Stimulated activated CD8-positive, alpha-beta memory T cell treated with anti-CD3 and anti-CD28 coated beads, Interleukin-2, amount 100 ng/mL, for 1 hour (primary cell): ENCODE results near the gene TAF4.
"Not testable (repeated sequence)": the region's sequence is repeated elsewhere in the genome, so short reads cannot be mapped to it uniquely, and the experiment has no call there.

Source experiments
- DNase-seq, 2 donors: peaks; one replicate each; pipeline ENCODE4 v3.0.0-alpha.2; 2020; ENCODE audit warnings: low read depth in 2 of 2

TAF4 gene, protein sequence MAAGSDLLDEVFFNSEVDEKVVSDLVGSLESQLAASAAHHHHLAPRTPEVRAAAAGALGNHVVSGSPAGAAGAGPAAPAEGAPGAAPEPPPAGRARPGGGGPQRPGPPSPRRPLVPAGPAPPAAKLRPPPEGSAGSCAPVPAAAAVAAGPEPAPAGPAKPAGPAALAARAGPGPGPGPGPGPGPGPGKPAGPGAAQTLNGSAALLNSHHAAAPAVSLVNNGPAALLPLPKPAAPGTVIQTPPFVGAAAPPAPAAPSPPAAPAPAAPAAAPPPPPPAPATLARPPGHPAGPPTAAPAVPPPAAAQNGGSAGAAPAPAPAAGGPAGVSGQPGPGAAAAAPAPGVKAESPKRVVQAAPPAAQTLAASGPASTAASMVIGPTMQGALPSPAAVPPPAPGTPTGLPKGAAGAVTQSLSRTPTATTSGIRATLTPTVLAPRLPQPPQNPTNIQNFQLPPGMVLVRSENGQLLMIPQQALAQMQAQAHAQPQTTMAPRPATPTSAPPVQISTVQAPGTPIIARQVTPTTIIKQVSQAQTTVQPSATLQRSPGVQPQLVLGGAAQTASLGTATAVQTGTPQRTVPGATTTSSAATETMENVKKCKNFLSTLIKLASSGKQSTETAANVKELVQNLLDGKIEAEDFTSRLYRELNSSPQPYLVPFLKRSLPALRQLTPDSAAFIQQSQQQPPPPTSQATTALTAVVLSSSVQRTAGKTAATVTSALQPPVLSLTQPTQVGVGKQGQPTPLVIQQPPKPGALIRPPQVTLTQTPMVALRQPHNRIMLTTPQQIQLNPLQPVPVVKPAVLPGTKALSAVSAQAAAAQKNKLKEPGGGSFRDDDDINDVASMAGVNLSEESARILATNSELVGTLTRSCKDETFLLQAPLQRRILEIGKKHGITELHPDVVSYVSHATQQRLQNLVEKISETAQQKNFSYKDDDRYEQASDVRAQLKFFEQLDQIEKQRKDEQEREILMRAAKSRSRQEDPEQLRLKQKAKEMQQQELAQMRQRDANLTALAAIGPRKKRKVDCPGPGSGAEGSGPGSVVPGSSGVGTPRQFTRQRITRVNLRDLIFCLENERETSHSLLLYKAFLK

DNA sequence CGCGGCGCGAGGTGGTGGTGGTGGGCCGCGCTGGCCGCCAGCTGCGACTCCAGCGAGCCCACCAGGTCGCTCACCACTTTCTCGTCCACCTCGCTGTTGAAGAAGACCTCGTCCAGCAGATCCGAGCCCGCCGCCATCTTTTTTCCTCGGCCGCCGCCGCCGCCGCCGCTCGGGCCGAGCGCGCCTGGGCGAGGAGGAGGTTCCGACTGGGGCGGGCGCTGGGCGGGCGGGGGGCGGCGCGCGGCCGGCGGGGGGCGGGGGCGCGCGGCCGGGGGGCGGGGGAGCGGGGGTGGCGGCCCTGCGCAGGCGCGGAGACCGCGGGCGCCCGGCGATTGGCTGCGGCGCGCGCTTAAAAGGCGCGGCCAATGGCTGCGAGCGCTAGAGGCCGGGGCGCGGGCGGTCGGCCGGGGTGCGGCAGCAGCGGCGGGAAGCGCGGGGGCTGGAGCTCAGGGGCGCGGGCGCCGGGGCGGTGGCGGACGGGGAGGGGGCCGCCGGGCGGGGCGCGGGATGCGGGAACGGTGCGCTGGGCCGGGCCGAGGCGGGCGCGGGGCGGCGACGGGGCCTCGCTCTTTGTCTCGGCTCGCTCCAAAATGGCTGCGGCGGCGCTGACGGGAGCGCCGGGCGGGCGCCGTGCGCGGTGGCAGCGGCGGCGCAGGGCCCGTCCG lies at the start of gene TAF4:
Gene TAF4, minus strand, starts transcription at position 208 of the 665 bp plus-strand sequence. Its CDS starts 71 bp downstream, at position 137.
- peak; percentile 65 to 70 for DNase-seq

DNA sequence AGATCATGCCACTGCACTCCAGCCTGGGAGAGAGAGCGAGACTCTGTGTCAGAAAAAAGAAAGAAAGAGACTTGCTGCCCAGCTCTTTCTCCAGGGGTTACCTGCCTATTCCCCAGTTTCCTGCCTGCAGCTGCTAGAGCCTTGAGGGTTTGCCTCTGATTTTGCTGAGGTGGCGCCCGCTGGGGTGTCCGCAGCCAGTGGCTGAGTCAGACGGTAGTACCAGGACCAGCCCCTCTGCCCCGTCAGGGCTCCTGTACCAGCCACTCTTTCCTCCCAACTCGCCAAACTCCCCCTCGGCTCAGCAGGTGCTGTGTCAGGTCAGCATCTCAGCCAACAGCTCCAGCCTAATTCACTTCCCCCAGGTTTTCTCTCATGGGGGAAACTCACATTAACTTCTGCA lies 49.2 kb upstream of the TAF4 start:
- DNase-seq: no peak

DNA sequence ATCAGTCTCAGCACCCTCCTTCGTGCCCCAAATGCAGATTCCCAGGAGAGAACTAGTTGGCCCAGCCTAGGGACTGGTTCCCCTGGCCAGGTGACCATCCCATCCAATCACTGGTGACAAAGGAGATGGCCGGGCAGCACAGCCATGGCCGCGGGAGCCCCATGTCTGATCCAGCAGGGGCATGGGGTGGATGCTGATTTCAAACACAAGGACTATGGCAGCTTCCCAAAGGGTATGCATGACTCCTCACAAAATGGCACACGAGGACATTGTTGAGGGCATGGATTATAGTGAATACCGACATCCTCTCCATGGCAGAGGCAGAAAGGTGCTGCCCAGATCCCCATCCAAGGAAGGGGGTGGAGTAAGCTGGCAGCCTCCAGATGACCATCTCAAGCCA lies 46.7 kb upstream of the TAF4 start:
- DNase-seq: no peak

DNA sequence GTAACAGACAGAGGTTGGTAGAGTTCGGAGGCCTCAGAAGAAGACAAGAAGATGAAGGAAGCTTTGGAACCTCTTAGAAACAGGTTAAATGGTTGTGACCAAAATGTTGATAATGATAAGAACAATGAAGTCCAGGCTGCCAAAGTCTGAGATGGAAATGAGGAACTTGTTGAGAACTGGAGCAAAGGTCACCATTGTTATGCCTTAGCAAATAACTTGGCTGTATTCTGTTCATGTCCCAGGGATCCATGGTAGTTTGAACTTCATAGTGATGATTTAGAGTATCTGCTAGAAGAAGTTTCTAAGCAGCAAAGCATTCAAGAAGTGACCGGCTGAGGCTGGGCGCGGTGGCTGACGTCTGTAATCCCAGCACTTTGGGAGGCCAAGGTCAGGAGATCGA lies 45.5 kb upstream of the TAF4 start:
- no peak for DNase-seq

DNA sequence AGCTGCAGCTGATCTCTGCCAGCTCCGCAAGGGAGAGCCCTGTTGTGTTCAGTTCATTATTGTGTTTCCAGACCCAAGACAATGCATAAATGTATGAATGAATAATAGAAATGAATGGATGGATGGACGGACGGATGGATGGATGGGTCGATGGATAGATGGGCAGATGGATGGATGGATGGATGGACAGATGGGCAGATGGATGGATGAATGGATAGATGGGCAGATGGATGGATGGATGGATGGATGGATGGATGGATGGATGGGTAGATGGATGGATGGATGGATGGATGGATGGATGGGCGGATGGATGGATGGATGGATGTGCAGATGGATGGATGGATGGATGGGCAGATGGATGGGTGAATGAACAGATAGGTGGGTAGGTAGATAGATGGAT lies 39.9 kb upstream of the TAF4 start:
- DNase-seq: no peak

DNA sequence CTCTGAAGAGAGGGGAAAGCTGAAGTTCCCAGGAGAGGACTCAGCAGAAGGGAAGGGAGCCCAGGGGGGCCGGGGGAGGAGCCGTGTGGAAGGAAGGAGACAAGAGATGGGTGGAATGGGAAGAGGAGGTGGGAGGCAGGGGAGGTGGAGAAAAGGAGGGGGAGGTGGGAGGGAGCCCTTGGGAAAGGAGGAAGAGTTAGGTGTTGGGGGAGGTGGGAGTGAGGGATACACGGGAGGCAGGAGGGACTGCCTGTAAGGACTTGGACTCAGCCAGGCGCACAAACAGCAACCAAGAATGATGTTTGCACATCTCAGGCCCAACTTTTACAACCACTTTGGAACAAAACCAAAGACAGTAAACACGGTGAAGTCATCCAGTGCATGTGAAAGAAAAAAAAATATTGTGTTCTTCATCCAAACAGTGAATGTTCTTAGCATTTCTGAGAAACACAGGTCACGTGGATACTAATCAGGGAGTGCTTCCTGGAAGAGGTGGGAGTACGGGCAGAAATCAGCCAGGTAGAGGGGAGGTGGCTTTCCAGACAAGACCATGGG lies 39.2 kb upstream of the TAF4 start:
- no peak for DNase-seq

DNA sequence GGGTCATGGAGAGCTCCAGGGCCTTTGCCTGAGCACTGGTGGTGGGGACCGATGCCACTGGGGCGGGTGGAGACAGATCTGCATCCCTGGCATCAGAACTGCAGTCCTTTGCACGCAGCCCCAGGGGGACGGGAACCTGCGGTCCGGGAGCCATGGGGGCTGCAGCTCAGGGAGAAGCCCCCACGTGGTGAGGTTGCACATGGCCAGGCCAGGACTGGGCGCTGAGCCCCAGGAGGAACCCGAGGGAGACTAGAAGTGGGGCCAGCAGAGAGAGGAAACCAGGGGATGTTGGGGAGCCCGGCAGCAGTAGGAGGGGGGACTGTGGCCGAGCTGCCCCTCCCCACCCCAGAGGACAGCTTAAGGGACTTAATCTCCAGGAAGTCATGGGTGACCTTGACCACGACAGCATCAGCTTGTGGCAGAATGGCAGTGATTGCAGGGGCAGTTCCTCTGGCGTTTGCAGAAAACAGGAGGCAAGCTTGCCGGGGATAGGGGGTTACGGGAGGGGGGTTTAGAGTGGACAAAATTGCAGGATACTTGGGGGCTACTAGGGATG lies 38.6 kb upstream of the TAF4 start:
- no peak for DNase-seq

DNA sequence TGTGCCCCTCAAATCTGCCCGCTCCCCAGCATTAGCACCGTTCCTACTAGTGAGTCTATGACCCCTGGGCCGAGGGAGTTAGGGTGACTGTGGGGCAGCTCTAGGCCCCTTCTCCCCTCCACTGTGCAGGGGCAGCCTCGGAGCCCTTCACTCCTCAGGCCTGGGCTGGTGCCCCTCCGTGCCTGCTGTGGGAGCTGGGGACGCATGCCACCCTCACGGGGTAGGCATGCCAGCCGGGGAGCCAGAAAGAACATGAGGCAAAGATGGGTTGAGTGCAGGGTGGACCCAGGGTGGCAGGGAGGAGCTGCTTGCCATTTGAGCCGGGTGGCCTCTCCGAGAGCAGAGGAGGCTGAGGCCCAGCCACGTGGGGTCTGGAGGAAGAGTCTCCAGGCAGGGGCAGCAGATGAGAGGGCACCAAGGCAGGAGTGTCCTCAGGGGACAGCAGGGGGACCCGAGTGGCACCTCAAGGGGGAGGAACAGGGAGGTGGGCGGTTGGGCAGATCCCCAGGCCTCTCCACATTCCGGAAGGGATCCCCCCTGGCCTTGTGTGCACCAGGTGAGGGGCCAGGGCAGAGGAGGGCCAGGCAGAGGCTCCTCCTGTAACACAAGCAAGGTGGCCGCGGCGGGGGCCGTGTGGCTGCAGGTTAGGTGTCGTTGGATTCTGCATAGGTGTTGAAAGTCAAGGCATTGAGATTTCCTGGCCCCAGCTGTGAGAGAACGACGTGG lies 38.0 kb upstream of the TAF4 start:
- no peak for DNase-seq

DNA sequence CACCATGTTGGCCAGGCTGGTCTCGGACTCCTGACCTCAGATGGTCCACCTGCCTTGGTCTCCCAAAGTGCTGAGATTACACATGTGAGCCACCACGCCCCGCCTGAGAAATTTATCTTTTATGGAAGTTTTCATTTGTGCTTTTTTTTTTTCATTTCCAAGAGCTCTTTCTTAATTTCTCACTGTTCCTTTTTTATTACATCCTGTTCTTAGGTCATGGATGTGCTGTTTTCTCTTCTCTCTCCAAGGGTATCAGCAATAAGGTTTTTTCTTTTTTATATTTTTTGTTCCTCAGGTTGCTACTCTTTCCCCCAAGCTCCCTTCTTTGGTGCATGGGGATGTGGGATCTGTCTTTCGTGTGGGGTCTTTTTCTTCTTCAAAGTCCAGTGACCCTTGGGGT lies 35.4 kb upstream of the TAF4 start:
- no peak for DNase-seq

DNA sequence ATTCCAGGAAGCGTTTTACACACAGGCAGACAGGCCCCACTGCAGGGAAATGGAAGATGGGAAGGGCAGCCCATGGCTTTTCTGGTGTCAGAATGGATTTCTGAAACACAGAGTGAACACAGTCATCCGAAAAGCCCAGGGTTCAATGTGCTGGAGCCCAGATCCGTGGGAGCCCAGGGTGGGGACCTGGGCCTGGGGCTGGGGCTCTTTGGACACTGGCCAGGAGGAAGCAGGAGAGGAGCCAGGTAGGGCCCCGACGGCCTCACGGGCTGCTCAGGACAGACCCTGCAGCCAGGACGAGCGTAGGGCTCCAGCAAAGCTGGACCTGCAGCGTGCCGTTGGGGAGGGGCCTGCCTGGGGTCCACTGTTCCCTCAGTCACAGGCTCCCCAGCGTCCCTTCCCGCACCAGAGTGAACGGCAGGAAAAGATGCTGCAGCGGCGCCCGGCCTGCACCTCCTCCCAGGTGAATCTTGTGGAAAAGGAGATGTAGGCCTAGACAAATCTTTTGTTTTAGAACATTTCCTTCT lies 32.3 kb upstream of the TAF4 start:
- no peak for DNase-seq

DNA sequence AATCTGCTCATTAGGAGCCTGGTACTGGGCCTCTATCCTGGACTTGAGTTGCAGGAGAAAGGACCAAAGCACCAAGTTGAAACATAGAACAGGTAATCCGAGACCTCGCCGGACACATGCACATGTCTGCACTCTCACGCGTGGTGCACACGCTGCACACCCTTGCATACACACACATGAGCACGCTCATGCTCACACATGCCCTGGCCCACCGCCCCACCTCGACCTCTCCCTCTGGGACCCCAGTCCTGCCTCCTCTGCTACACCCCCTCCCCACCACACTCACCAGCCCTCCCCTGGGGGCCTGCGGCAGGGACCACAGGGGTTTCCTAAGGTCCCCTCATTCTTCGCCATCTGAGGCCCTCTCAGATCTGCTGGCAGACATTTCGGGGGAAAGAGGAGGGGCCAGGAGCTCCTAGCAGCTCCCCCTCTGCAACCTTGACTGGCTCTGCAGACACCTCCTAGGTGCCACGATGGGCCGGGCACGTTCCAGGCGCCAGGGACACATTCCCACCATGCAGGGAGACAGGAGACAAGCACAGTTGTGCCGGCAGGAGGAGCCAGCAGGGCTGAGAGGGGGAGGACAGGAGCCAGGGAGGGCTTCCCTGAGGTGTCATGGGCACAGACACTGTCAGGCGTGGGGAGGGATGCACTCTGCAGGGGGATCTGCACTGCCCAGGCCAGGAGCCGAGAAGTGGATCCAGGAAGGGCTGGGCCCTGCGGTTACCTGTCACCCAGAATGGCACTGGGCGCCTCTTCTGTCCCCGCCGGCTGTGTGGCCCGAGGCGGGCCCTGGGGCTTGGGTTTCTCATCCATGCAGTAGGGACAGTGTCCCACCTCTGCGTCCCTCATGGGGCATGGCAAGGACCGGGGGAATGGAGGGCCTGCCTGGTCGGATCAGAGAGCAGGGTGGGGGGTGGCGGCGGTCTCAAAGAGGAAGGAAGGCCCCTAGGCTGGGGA lies 31.0 kb upstream of the TAF4 start:
- no peak for DNase-seq

DNA sequence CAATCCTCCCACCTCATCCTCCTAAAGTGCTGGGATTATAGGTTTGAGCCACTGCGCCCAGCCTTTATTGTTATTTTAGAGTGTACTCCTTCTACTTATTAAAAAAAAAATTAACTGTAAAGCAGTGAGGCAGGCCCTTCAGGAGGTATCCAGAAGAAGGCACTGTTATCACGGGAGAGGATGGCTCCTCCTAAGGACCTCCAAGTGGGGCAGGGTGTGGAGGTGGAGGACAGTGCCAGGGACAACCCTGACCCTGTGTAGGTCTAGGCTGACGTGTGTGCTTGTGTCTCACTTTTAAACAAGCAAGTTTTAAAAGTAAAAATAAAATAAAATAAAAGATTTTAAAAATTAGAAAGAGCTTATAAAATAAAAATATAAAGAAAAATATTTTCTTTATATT lies 23.7 kb upstream of the TAF4 start:
- DNase-seq: no peak

DNA sequence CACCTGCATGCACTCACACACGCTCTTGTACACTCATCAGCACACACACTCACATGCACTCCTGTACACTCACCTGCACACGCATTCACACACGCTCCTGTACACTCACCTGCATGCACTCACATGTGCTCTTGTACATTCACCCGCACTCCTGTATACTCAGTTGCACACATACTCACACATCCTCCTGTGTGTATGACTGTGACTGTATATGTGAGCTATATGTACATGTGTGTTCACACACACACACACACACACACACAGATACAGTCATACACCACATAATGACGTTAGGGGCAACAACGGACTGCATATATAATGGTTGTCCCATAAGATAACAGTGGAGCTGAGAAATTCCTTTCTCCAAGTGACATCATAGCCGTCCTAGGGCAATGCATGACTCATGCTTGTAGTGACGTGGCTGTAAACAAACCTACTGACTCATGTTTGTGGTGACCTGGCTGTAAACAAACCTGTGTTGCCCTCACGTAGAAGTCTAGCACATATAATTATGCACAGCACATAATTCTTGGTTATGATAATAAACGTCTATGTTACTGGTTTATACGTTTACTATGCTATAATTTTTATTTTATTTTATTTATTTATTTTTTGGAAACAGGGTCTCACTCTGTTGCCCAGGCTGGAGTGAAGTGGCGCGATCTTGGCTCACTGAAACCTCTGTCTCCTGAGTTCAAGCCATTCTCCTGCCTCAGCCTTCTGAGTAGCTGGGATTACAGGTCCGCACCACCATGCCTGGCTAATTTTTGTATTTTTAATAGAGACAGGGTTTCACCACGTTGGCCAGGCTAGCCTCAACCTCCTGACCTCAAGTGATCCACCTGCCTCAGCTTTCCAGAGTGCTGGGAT lies 22.8 kb upstream of the TAF4 start:
- no peak for DNase-seq

DNA sequence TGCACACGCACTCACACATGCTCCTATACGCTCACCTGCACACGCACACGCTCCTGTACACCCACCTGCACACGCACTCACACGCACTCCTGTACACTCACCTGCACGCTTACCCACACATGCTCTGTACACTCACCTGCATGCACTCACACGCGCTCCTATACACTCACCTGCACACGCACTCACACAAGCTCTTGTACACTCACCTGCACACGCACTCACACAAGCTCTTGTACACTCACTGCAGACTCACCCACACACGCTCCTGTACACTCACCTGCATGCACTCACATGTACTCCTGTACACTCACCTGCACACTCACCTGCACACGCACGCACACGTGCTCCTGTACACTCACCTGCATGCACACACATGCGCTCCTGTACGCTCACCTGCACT lies 22.0 kb upstream of the TAF4 start:
- DNase-seq: no peak

DNA sequence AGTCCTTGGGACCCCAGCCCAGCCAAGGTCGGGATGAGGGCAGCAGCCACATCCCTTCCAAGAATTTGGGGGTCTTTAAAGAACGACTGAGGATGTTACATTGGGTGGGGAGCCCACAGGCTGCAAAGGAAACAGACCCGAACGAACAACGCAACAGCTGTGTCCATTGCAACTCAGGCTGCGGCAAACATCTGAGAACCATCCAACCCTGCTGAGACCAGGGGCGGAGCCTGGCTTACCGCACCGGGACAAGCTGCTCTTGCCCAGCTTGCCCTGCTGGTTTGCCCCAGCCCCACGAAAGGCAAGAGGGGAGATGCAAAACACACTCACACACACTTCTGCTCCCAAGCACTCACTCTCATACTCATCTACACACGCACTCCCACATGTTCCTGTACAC lies 21.5 kb upstream of the TAF4 start:
- DNase-seq: no peak

DNA sequence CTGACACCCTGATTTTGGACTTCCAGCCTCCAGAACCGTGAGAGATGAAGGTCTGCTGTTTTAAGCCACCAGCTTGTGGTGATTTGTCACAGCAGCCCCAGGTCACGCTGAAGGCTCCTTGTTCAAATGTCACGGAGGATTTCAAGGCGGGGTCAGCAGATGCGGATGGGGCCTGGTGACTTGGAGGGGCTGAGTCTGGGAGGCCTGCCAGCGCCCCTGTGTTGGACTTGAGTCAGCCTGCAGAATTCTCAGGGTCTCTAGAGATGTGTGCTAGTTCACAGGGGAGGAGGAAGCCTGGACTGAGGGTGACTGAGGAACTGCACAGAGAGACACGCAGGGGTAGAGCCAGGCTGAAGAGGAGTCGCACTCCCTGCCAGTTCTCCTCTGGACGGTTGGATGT lies 19.5 kb upstream of the TAF4 start:
- DNase-seq: no peak

DNA sequence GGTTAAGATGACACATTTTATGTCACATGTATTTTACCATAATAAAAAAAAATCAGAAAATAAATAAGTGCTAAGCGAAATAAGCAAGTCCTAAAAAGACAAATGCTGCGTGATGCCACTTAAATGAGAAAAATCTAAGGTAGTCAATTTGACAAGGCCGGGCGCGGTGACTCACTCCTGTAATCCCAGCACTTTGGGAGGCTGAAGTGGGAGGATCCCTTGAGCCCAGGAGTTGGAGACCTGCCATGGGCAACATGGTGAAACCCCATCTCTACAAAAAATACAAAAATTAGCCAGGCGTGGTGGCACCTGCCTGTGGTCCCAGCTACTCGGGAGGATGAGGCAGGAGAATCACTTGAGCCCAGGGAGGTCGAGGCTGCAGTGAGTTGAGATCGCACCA lies 18.5 kb upstream of the TAF4 start:
- not testable (repeated sequence) for DNase-seq

DNA sequence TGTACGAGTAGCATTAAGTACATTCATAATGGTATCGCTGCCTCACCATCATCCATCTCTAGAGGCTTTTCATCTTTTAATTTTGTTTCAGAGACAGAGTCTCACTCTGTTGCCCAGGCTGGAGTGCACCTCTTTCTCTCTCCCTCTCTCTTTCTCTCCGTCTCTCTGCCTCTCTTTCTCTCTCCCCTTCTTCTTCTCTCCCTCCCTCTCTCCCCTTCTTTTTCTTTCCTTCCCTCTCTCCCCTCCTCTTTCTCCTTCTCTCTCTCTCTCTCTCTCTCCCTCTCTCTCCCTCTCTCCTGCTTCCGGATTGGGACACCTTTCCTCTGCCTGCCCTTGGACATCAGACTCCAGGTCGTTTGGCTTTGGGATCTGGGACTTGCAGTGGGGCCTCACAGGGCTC lies 17.6 kb upstream of the TAF4 start:
- DNase-seq: no peak
